ENCODE measurements around the gene VEPH1.

- TF ChIP-seq POLR2AphosphoS5 (IDR thresholded peaks at IDR 0.05; ENCODE audit: low read depth) (no peak), CTCF (IDR thresholded peaks at IDR 0.05; ENCODE audit: insufficient read depth, low read length) (no peak), SPI1 (IDR thresholded peaks at IDR 0.05; ENCODE audit: borderline replicate concordance, low read depth) (no peak)
These were observed 121.6 kb downstream of the VEPH1 start for GRCh38 chr3:157381606-157382005.
